ENCODE results near the gene C16orf86.

C16orf86 gene

GRCh38 chr16:67697422-67698185 lies 31.0 kb downstream of the C16orf86 start:
- DNase-seq, result no peak

GRCh38 chr16:67699265-67699664 lies 32.7 kb downstream of the C16orf86 start:
- no peak for DNase-seq

- DNase-seq, result no peak
These were observed 34.8 kb downstream of the C16orf86 start for GRCh38 chr16:67701420-67701819.

GRCh38 chr16:67702130-67702529 lies 35.5 kb downstream of the C16orf86 start:
- DNase-seq, result no peak

- no peak for DNase-seq
These were observed 37.0 kb downstream of the C16orf86 start for GRCh38 chr16:67703626-67704025.

DNA sequence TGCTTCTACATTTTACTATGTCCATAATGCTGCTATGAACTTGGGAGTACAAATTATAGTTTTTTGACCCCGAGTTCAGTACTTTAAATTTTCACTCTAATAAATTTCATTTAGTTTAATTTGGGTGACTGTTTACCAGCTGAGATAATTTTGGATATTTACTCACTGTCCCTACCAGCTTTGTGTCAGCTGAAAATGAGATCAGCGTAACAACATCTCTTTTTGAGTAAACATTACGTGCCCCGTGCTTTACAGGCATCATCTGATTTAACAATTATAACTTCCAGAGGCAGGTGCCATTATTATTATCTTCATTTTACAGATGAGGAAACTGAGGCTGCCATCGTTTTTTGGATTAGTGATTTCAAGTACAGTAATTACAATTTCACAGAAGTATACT lies 37.5 kb downstream of the C16orf86 start:
- no peak for DNase-seq

GRCh38 chr16:67707210-67707609 lies 40.6 kb downstream of the C16orf86 start:
- DNase-seq, result no peak

DNA sequence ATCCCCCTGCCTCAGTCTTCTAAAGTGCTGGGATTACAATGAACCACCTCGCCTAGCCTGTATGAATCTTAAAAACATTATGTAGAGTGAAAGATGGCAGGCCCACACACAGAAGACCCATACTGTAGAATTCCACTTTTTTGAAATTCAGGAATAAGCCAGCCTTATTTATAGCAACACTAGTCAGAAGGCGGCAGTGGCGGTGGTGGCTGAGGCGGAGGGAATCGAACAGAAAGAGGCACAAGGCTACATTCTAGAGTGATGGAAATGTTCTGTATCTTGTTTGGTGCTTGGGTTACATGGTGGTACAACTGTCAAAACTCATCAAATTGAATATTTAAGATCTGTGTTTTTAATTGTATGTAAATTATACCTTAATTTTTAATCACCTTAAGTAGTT lies 41.2 kb downstream of the C16orf86 start:
- no peak for DNase-seq

- DNase-seq, result no peak
These were observed 41.8 kb downstream of the C16orf86 start for GRCh38 chr16:67708368-67708771.

- no peak for DNase-seq
These were observed 42.4 kb downstream of the C16orf86 start for GRCh38 chr16:67709050-67709449.

DNA sequence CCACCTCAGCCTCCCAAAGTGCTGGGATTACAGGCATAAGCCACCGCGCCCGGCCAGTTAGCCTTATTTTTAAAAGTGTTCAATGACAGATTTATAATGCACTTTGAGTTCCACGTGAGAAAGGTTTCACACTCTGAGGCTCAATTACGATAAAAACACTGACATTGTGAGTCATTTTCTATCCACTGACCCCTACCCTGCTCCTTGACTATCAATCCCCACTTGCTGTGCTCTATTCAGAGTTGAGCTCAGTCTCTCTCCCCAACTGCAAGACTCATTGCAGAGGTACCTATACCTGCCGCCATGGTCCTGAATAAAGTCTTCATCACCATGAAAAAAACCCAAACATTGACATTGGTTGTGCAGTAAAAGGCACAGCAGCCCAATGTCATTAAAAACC lies 44.0 kb downstream of the C16orf86 start:
- DNase-seq, result no peak

DNA sequence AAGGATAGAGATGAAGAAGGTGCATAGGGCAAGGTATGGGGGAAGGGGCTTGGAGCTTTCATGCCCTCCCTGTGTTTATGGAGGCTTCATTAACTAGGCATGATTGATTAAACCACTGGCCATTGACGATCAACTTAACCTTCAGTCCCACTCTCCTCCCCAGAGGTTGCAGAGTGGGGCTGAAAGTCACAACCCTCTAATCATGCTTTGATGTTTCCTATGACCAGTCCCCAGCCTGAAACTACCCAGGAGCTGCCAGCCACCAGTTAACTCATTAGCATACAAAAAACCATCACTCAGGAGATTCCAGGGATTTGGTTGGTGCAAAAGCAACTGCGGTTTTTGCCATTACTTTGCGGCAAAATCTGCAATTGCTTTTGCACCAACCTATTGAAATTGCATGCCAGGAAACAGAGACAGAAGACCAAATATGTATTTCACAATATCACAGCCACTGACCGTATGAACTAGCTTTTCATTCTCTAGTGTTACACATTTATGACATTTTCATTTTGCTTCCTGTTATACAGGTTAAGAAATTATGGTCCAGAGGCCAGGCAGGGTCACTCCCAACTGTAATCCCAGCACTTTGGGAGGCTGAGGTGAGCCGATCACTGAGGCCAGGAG lies 47.1 kb downstream of the C16orf86 start:
- no peak for DNase-seq

DNA sequence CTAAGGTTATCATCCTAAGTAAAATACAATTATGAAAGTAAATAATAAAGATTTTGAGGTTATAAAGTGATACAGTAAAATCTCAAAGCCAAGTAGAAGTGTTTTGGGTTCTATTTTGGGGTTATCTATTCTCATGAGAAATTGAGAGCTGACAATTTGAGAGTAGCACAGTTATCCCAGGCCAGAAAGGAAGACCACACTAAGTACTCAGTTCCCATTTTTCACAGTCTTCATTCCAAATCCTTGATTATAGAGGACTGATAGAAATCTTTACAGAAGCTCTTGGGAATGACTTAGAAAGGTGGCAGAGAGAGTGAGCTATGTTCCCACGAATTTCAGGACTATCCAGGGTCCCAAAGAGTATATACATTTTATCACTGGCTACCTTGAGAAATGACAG lies 47.9 kb downstream of the C16orf86 start:
- DNase-seq, result no peak

DNA sequence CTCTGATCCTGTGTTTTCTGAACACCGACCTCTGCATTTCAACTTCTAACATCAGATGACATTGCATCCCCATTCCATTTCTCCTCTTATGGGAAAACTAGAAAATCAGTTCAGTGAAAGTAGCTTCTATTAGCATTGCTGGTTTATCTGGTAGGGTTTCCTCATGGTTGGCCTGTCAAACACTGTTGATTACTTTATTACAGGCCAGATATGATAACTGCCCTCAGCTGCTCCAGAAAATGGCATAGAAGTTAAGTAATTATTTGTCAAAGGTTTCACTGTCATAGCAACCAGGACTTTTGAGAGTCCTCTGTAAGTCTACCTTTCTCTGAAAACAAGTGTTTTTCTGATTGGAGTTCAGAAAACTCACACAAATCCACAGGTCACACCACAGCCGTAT lies 49.5 kb downstream of the C16orf86 start:
- no peak for DNase-seq
